Fibroblast of lung (primary cell): ENCODE results near the gene PHC2. TPM values are rescaled to one million over a fixed set of nuclear protein-coding genes. Genes with fewer than 3 reads are reported as not detected.

ENCODE experiments used
- DNase-seq, 2 donors: peaks; one replicate each; pipeline versions ENCODE4 v3.0.0 to v3.0.0-alpha.2; 2010; ENCODE audit warnings: low read depth in 2 of 2
- H2AFZ ChIP-seq: 2 replicates; pipeline ENCODE4 v1.5.1; 2012; ENCODE audit warnings: low read length, control low read depth, inconsistent platforms
- H3K27ac ChIP-seq: 2 replicates; pipeline ENCODE4 v1.5.1; 2011; ENCODE audit warnings: low read length, control low read depth; ENCODE audit not compliant: insufficient read depth
- H3K27me3 ChIP-seq: 2 replicates; pipeline ENCODE4 v1.5.1; 2011; ENCODE audit warnings: mild to moderate bottlenecking, low read length; ENCODE audit not compliant: control insufficient read depth, insufficient read depth
- H3K36me3 ChIP-seq: 2 replicates; pipeline ENCODE4 v1.5.1; 2011; ENCODE audit warnings: low read length; ENCODE audit not compliant: control insufficient read depth, insufficient read depth
- H3K4me1 ChIP-seq: 2 replicates; pipeline ENCODE4 v1.5.1; 2011; ENCODE audit warnings: low read length; ENCODE audit not compliant: control insufficient read depth, insufficient read depth; ENCODE audit errors: extremely low read depth
- H3K4me2 ChIP-seq: 2 replicates; pipeline ENCODE4 v1.5.1; 2011; ENCODE audit warnings: low read length, control low read depth; ENCODE audit not compliant: insufficient read depth; ENCODE audit errors: extremely low read depth
- H3K4me3 ChIP-seq, 4 experiments: fragments of 200-600 bp in 1 of 4; sonication (generic) in 1 of 4; replicated peaks in 1 of 4; 2 replicates each; pipeline ENCODE4 v1.5.1; 2011 to 2016; ENCODE audit warnings: low read length in 4 of 4, low read depth in 3 of 4, mild to moderate bottlenecking in 3 of 4, control low read depth in 2 of 4, inconsistent platforms in 1 of 4, mixed read lengths in 1 of 4; ENCODE audit not compliant: insufficient read depth in 1 of 4; ENCODE audit errors: control extremely low read depth in 1 of 4
- H3K79me2 ChIP-seq: 2 replicates; pipeline ENCODE4 v1.5.1; 2012; ENCODE audit warnings: mild to moderate bottlenecking, low read length, inconsistent platforms; ENCODE audit not compliant: control insufficient read depth, insufficient read depth
- H3K9ac ChIP-seq: 2 replicates; pipeline ENCODE4 v1.5.1; 2011; ENCODE audit warnings: mild to moderate bottlenecking, low read length, control low read depth; ENCODE audit not compliant: insufficient read depth
- H3K9me3 ChIP-seq: 2 replicates; pipeline ENCODE4 v1.5.1; 2012; ENCODE audit warnings: low read depth, low read length; ENCODE audit not compliant: control insufficient read depth, insufficient read depth
- H4K20me1 ChIP-seq: 2 replicates; pipeline ENCODE4 v1.5.1; 2011; ENCODE audit warnings: low read length; ENCODE audit not compliant: control insufficient read depth, insufficient read depth; ENCODE audit errors: extremely low read depth
- EZH2 ChIP-seq: IDR thresholded peaks from 2 replicates; pipeline ENCODE4 v1.5.1; 2012; ENCODE audit warnings: low read length, control low read depth, mild to moderate bottlenecking; ENCODE audit errors: missing control alignments
- polyA plus RNA-seq, 2 donors: library from polyadenylated mRNA; depleted of rRNA in 1 of 2; stranded (reverse) in 1 of 2; unstranded in 1 of 2; fragments of >200 nt; gene quantifications; 2 replicates each; pipeline ENCODE4 v1.2.1, GENCODE V29; 2011 to 2012; ENCODE audit warnings: missing spikeins in 1 of 2
- total RNA-seq: library from RNA; depleted of rRNA; stranded (reverse); fragments of >200 nt; gene quantifications from 2 replicates; pipeline ENCODE4 v1.2.1, GENCODE V29; 2014
- TF ChIP-seq, protein P1 (sequence below), 2 donors: IDR thresholded peaks in 1 of 2; conservative IDR thresholded peaks in 1 of 2; 1 replicate in 1 of 2; 2 replicates in 1 of 2; pipeline ENCODE4 v1.5.1; 2011 to 2012; ENCODE audit warnings: low read length in 2 of 2, control low read depth in 1 of 2, inconsistent platforms in 1 of 2, low read depth in 1 of 2, mild to moderate bottlenecking in 1 of 2

The PHC2 gene
- total and polyA plus RNA-seq, 2 donors (not counting 1 experiment from before 2014, with no cell fraction given): 62.6 to 75.8 TPM

DNA sequence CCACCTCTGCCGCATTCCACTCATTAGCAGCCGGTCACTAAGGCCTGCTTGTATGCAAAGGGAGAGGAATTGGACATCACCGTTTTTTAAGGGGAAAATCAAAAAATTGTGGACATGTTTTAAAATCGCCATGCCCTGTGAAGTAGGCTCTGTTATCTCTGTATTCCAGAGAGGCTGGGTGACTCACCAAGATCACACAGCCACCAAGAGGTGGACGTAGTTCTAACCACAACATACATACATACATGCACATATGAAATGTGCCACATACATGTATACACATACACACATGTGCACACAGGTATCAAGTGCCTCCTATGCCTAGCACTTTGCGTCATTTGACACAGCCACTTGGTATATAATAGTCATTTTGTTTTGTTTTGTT, 25.6 kb upstream of the PHC2 start:
- H3K4me3 ChIP-seq: no peak overlapping the region
- no peaks in the 10 kb centered on the region for H3K36me3 ChIP-seq
- peaks cover 13% of the 10 kb centered on the region for H3K4me1 ChIP-seq
- H3K79me2 ChIP-seq: no peaks in the 10 kb centered on the region
- TF ChIP-seq, protein P1, sequence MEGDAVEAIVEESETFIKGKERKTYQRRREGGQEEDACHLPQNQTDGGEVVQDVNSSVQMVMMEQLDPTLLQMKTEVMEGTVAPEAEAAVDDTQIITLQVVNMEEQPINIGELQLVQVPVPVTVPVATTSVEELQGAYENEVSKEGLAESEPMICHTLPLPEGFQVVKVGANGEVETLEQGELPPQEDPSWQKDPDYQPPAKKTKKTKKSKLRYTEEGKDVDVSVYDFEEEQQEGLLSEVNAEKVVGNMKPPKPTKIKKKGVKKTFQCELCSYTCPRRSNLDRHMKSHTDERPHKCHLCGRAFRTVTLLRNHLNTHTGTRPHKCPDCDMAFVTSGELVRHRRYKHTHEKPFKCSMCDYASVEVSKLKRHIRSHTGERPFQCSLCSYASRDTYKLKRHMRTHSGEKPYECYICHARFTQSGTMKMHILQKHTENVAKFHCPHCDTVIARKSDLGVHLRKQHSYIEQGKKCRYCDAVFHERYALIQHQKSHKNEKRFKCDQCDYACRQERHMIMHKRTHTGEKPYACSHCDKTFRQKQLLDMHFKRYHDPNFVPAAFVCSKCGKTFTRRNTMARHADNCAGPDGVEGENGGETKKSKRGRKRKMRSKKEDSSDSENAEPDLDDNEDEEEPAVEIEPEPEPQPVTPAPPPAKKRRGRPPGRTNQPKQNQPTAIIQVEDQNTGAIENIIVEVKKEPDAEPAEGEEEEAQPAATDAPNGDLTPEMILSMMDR (conservative IDR thresholded peaks at IDR 0.05 in 1 of 2, IDR thresholded peaks at IDR 0.05 in 1 of 2; ENCODE audit: low read depth in 1 of 2, low read length in 2 of 2): no peak
- TF ChIP-seq EZH2: no peak
- DNase-seq: peak in 1 of 2 donors; percentile 29
- no peaks in the 10 kb centered on the region for H3K27me3 ChIP-seq
- H3K4me2 ChIP-seq: no peak overlapping the region
- H2AFZ ChIP-seq: no peak overlapping the region
- H3K9me3 ChIP-seq: no peaks in the 10 kb centered on the region
- H3K27ac ChIP-seq: no peak overlapping the region
- no peaks in the 10 kb centered on the region for H4K20me1 ChIP-seq
- H3K9ac ChIP-seq: no peak overlapping the region

DNA sequence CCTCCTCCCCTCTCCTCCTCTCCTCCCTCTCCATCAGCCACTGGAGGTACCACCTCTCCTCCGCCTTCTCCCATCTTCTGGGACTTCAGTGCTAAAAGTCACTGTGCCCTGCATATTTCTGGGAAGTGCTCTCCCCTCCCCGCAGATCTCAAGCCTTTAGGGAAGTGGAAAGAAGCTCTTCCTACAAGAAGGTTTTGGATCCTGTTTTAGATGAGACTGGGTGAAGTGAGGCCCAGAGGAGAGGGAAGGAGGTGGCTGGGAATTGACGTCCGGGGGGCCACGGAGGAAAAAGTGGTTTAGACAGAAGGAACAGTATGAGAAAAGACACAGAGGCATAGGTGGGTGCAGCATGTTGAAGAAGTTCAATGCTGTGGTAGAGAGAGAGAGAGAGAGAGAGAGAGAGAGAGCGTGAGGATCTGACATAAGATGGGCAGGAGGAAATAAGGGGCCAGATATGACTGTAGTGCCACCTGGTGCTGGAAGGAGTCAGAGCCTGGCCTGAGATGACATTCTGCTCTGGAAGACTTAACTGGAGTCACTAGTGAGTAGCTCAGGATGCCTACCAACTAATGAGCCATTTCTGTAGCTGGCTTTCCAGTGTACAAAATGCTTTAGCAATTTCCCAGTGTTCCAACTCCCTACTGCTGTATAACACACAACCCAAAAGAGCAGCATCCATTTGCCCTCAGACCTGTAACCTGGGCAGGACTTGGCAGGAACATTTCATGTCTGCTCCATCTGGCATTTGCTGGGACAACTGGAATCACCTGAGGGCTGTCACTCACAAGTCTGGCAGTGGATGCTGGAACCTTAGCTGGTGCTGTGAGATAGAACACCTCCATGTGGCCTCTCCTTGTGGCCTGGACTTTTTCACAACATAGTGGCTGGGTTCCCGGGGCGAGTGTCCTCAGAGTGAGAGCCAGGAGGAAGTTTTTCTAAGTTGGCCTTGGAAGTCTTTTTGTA, 24.9 kb upstream of the PHC2 start:
- Histone ChIP-seq H3K36me3 (no peaks in the 10 kb centered on the region), H2AFZ (peak overlapping the region; percentile 7), H3K9ac (no peak overlapping the region), H3K27me3 (no peaks in the 10 kb centered on the region), H3K79me2 (no peaks in the 10 kb centered on the region), H3K9me3 (no peaks in the 10 kb centered on the region), H3K4me3 (no peak overlapping the region), H4K20me1 (no peaks in the 10 kb centered on the region), H3K27ac (no peak overlapping the region), H3K4me1 (peaks cover 13% of the 10 kb centered on the region), H3K4me2 (no peak overlapping the region)
- TF ChIP-seq, protein P1 (conservative IDR thresholded peaks at IDR 0.05 in 1 of 2, IDR thresholded peaks at IDR 0.05 in 1 of 2; ENCODE audit: low read depth in 1 of 2, low read length in 2 of 2): peak; percentile 79 to 90
- TF ChIP-seq EZH2: no peak
- DNase-seq: peak; percentile 81 to 93

DNA sequence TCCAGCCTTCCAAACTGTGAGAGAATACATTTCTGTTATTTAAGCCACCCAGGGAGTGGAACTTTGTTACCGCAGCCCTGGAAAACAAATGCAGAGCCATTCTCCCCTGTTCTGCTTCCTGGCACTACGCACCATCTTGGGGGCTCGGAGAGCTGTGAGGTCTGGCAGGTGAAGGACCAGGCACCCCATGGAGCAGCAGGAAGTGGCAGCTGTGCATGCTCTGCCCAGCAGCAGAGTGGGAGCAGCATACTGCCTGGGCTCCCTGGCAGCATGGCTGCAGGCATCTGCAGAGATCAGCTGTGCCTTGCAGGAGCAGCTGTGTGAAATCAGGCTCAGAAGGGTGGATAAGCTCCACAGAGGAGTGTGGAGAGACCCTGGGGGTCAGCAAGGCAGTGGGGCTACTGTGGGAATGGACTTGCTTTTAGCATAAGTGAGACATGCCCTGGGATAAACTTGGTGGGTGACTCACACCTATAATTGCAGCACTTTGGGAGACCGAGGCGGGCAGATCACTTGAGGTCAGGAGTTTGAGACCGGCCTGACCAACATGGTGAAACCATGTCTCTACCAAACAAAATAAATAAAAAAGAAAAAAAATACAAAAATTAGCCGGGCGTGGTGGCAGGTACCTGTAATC, 23.9 kb upstream of the PHC2 start:
- TF ChIP-seq EZH2: no peak
- TF ChIP-seq, protein P1 (conservative IDR thresholded peaks at IDR 0.05 in 1 of 2, IDR thresholded peaks at IDR 0.05 in 1 of 2; ENCODE audit: low read depth in 1 of 2, low read length in 2 of 2): no peak
- DNase-seq: peak; percentile 37 to 42
- H3K4me2 ChIP-seq: no peak overlapping the region
- H3K27ac ChIP-seq: no peak overlapping the region
- H3K79me2 ChIP-seq: no peaks in the 10 kb centered on the region
- H2AFZ ChIP-seq: no peak overlapping the region
- no peaks in the 10 kb centered on the region for H3K9me3 ChIP-seq
- no peak overlapping the region for H3K9ac ChIP-seq
- H3K4me3 ChIP-seq: no peak overlapping the region
- no peaks in the 10 kb centered on the region for H4K20me1 ChIP-seq
- H3K4me1 ChIP-seq: peaks cover 9% of the 10 kb centered on the region
- no peaks in the 10 kb centered on the region for H3K27me3 ChIP-seq
- H3K36me3 ChIP-seq: no peaks in the 10 kb centered on the region
